Bone marrow (tissue), 2 donors: ENCODE results near the gene PTPN4.
A peak's percentile ranks its signal among the peaks of the same experiment; 100 is the strongest.
"Not testable (repeated sequence)": the region's sequence is repeated elsewhere in the genome, so short reads cannot be mapped to it uniquely, and the experiment has no call there.

Experiments
- DNase-seq, 2 donors: peaks; one replicate each; lab custom pipeline; 2025; lab: John Stamatoyannopoulos, UW

The PTPN4 gene

GRCh38 chr2:119941388-119941787, 181.7 kb downstream of the PTPN4 start:
- no peak for DNase-seq

GRCh38 chr2:119941981-119942513, 182.3 kb downstream of the PTPN4 start:
- no peak for DNase-seq

- DNase-seq, result no peak
These were observed 183.3 kb downstream of the PTPN4 start for GRCh38 chr2:119943058-119943457.

- DNase-seq, result no peak
These were observed 187.8 kb downstream of the PTPN4 start for GRCh38 chr2:119947535-119947934.

GRCh38 chr2:119950966-119951365, 191.2 kb downstream of the PTPN4 start:
- no peak for DNase-seq

- no peak for DNase-seq
These were observed 199.0 kb downstream of the PTPN4 start for GRCh38 chr2:119958670-119959268.

GRCh38 chr2:119960821-119961220, 201.1 kb downstream of the PTPN4 start:
- DNase-seq, result no peak

- DNase-seq, result no peak
These were observed 222.2 kb downstream of the PTPN4 start for GRCh38 chr2:119981896-119982295.

- no peak for DNase-seq
These were observed 222.8 kb downstream of the PTPN4 start for GRCh38 chr2:119982506-119982905.

- no peak for DNase-seq
These were observed 223.4 kb downstream of the PTPN4 start for GRCh38 chr2:119983108-119983507.

- DNase-seq, result no peak
These were observed 236.4 kb downstream of the PTPN4 start for GRCh38 chr2:119996148-119996547.

- DNase-seq, result not testable (repeated sequence)
These were observed 237.5 kb downstream of the PTPN4 start for GRCh38 chr2:119996896-119997891.

GRCh38 chr2:120001471-120001870, 241.7 kb downstream of the PTPN4 start:
- no peak for DNase-seq

GRCh38 chr2:120004254-120004653, 244.5 kb downstream of the PTPN4 start:
- no peak for DNase-seq

GRCh38 chr2:120005834-120006521, 246.3 kb downstream of the PTPN4 start:
- DNase-seq, result no peak

GRCh38 chr2:120007851-120008250, 248.1 kb downstream of the PTPN4 start:
- DNase-seq, result no peak

- no peak for DNase-seq
These were observed 252.6 kb downstream of the PTPN4 start for GRCh38 chr2:120012363-120012762.

- peak; percentile 5 to 33 for DNase-seq
These were observed 253.3 kb downstream of the PTPN4 start, which contains the start of gene EPB41L5 for GRCh38 chr2:120012771-120013596. Gene EPB41L5, plus strand, starts transcription at chr2:120013077. Its CDS starts 6,008 bp downstream, at chr2:120019085.

- no peak for DNase-seq
These were observed 254.0 kb downstream of the PTPN4 start for GRCh38 chr2:120013597-120014223.

- no peak for DNase-seq
These were observed 254.7 kb downstream of the PTPN4 start for GRCh38 chr2:120014226-120014980.
